ENCODE data around the gene AFG3L2.
"Not testable (repeated sequence)": the region's sequence is repeated elsewhere in the genome, so short reads cannot be mapped to it uniquely, and the experiment has no call there.

The AFG3L2 gene

DNA sequence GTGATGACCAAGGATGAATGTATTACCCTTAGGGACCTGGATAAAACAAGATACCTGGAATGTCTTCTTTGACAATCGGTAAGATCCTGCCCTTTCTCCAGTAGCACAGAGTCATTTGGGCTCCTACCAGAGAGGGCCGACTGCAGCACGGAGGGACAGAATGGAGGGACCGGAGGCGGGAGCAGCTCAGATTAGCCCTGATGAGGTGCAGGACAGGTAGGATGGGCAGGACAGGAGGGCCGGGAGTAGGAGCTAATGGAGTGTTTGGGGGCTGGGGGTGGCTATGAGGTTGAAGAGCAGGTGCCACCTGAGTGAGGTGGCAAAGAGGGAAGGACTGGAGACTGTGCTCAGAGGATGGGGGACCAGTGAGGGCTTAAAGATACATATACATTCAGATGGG, 20.8 kb upstream of the AFG3L2 start:
- DNase-seq (ENCODE audit: low read depth in 2 of 2, low spot score in 1 of 2): no peak

DNA sequence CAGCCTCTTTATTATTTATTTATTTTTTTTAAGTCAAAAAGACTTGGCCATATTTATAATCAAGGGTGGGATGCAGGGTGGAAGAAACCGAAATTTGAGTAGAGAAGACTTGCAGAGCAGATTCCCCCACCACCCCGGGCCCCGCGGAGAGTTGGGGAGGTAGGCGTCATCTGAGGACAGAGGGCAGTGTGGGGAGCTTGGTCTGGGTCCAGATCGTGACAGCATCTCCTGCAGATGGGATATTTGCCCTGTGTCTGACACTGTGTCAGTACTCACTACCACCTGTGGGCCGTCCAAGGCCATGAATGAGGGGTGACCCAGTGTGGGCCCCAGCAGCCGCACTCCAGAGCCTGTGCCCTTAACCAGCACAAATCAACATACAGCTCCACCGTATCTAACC, 20.2 kb upstream of the AFG3L2 start:
- DNase-seq (ENCODE audit: low read depth in 2 of 2, low spot score in 1 of 2): no peak

DNA sequence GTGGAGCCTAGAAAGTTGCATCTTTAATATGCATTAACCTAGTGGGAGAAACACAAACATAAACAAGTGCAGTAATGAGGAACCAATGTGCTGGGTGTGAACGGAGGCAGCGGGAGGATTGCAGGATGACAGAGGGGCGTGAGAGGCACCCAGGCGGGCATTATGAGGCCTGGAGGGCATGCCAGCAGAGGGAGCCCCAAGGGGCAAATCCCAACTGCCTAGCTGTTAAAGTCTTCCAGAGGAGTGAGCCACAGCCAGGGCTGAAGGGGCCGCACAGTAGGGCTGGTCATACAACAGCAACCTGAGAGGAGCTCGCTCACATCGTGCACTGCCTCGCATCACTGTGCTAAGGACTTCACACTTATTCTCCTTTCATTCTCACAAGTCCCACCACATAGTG, 17.4 kb upstream of the AFG3L2 start:
- no peak for DNase-seq (ENCODE audit: low read depth in 2 of 2, low spot score in 1 of 2)

DNA sequence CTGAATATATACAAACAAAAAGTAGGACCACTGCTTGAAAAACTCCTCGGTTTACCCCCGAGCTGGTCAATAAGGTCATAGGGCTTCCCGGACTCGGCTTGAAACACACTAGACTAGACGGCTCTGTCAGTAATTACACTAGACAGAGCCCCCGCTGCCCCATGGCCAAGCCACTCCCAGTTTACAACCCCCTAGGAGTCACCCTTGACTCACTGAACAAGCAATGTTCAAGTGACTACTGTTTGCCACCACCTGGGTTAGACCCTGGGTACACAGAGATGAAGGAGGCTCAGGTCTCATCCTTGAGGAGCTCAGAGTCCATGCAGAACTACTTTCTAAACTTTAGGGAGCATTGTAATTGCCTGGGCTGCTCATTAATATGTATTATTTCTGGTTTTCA, 17.0 kb upstream of the AFG3L2 start:
- no peak for DNase-seq (ENCODE audit: low read depth in 2 of 2, low spot score in 1 of 2)

DNA sequence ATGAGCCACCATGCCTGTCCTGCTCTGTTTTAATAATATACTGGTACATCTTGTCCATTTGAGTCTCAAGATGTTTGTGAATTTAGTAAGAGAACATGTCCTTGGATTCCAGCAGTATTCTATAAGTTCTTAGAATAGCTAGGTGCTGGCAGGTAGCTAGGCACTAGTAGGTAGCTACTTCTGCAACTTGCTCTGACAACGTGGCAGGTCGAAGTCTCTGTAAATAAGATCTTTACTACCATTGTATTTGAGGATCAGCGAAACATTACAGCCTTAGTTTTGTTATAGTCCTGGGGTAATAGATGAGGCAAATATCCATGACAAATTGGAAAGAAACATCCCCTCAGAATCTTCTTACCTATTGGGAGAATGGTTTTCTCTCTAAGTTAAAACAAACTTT, 16.5 kb upstream of the AFG3L2 start:
- DNase-seq (ENCODE audit: low read depth in 2 of 2, low spot score in 1 of 2): no peak

DNA sequence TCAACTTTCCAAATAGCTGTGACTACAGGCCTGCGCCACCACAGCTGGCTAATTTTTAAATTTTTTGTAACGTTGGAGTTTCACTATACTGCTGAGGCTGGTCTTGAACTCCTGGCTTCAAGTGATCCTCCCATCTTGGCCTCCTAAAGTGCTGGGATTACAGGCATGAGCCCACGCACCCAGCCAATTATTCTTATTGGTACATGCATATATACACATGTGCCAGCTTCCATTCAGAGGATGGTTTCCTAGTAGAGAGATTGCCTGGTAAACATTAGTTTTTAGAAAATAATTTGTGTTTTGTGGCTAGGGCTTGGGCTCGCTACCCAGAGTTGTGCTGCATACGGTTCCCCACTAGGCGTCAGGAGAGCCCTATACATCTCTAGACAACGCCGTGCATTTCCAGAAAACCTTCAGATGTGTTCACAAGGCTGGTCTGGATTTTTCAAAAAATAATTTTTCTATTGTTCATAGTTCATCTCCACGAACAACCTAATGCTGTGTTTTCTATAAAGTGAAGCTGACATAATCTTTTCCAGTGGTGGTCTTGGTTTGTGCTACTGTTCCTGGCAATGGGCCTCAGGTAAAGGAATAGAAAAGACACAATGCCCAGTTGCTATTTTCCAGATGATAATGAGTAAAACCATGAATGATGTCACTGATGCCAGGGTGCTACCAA, 14.6 kb upstream of the AFG3L2 start:
- DNase-seq (ENCODE audit: low read depth in 2 of 2, low spot score in 1 of 2): no peak

DNA sequence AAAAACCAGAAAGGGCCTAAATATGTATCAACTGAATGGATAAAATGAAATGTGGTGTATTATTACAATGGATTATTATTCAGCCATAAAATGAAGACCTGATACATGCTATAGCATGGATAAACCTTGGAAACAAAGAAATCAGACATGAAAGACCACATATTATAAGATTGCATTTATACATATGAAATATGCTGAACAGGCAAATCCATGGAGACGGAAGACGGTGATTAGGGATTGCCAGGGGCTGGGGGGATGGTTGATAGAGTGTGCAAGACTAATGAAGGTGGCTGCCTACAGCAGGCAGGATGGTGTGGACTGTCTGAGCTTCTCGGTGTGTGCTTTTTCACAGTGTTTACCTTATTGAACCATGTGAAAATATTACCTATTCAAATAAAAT, 11.4 kb upstream of the AFG3L2 start:
- DNase-seq (ENCODE audit: low read depth in 2 of 2, low spot score in 1 of 2): no peak

DNA sequence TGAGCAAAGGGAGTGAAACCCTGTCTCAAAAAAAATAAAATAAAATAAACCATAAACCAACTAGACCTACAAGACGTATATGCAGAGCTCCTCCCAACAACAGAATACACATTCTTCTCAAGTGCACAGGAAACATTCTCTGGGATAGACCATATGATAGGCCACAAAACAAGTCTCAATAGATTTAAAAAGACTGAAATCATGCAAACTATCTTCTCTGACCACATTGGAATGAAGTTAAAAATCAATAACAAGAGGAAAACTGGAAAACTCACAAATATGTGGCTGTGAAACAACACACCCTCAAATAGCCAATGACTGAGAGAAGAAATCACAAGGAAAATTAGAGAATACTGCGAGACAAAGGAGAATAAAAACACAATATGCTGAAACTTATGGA, 7.2 kb upstream of the AFG3L2 start:
- no peak for DNase-seq (ENCODE audit: low read depth in 2 of 2, low spot score in 1 of 2)

DNA sequence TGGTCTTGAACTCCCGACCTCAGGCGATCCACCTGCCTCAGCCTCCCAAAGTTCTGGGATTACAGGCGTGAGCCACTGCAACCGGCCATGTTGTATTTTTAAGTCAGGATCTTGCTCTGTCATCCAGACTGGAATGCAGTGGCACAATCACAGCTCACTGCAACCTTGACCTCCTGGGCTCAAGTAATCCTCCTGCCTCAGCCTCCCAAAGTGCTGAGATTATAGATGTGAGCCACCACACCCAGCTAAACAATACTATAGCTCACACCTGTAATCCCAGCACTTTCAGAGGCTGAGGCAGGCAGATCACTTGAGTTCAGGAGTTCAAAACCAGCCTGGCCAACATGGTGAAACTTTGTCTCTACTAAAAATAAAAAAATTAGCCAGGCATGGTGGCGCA, 6.7 kb upstream of the AFG3L2 start:
- DNase-seq (ENCODE audit: low read depth in 2 of 2, low spot score in 1 of 2): not testable (repeated sequence)

DNA sequence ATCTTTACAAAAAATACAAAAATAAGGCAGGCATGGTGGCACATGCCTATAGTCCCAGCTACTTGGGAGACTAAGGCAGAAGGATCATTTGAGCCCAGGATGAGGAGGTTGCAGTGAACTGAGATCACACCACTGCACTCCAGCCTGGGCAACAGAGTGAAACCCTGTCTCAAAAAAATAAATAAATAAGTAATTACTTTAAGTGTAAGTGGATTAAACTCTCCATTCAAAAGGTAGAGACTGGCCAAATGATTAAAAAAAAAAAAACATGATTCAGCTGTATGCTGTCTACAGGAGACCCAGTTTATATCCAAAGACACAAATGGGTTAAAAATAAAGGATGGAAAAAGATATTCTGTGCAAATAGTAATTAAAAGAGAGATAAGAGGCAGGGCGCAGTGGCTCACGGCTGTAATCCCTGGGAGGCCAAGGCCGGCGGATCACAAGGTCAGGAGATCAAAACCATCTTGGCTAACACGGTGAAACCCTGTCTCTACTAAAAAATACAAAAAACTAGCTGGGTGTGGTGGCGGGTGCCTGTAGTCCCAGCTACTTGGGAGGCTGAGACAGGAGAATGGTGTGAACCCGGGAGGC, 5.3 kb upstream of the AFG3L2 start:
- DNase-seq (ENCODE audit: low read depth in 2 of 2, low spot score in 1 of 2): not testable (repeated sequence)

DNA sequence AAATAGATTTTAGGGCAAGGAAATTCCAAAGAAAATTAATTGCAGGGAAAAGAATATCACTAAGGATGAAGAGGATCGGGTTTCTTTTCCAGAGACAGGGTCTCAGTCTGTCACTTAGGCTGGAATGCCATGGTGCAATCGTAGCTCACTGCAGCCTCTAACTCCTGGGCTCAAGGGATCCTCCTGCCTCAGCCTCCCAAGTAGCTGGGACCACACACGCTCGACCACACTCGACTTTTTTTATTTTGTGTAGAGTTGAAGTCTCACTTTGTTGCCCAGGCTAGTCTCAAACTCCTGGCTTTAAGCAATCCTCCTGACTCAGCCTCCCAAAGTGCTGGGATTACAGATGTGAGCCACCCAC, 1.2 kb upstream of the AFG3L2 start:
- DNase-seq (ENCODE audit: low read depth in 2 of 2, low spot score in 1 of 2): not testable (repeated sequence)

DNA sequence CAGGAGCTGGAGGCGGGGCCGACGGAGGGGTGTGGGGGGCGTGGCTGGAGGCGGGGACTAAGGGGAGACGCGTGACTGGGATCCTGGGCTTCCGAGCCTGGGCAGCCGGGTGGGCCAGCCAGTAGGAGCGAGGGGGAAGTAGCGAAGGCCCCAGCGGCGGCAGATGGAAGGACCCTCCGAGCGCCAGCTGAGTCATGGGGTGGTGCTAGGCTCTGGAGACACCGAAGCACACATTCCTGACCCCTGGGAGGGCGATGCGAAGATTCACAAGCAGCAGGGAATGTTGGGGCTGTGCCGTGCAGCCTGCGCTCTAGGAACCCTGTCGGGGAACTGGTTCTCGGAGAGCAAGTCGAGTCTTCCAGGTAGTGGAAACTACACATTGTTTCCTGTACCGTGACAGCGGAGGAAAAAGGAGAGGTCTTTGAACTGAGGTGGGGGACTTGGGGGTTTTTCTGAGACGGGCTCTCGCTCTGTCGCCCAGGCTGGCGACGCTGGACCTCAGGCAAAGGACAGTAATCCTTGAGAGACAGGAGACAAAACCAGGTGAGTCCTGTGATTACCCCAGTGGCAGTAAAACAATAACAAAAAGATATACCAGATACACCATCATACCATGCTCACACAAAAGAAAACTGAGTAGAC, 650 bp upstream of the AFG3L2 start:
- no peak for DNase-seq (ENCODE audit: low read depth in 2 of 2, low spot score in 1 of 2)

DNA sequence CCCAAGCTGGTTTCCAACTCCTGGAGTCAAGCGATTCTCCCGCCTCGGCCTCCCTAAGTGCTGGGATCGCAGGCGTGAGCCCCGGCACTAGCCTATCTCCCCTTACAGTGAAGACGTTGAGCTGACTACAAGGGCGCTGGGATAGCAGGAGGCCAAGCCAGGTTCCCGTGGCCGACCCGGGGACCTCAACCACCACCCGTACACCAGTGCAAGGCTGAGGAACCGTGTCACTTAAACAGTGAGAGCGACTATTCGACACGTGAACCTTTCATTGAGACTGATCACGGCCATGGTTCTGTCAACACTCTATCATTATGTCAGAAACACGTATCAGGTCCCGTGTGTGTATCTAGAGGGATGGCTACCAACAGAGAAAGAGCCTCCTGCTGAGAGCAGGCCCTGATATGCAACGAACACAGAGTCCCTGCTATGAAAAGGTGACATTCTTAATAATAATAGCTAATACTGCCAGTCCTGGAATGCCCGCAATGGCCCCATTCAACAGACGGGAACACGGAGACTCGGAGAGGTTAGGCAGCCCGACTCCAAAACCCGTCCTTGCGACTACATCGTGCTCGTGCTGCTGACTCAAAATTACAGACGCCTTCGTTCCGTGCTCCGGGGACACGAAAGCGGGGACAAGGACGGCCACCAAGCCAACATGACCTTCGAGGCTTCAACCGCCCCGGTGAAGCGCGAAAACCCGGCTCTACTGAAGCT, 833 bp downstream of the AFG3L2 start:
- no peak for DNase-seq (ENCODE audit: low read depth in 2 of 2, low spot score in 1 of 2)

DNA sequence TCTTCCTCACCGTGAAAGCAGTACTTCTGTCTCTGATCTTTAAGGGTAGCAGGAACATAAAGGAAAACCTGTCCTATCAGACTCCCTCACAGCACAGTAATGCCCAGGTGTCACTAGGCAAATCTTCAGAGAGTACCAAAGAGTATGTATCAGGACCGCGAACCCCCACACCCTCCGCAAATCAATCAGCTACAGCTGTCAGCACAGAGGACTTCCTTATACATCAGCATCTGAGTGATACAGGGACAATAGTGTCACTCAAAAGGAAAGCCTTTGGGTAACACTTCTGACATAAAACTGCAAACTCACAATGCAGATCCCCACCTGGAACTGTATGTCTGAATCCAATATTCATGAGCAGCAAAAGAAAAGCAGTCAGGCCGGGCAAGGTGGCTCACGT, 2.6 kb downstream of the AFG3L2 start:
- DNase-seq (ENCODE audit: low read depth in 2 of 2, low spot score in 1 of 2): no peak

DNA sequence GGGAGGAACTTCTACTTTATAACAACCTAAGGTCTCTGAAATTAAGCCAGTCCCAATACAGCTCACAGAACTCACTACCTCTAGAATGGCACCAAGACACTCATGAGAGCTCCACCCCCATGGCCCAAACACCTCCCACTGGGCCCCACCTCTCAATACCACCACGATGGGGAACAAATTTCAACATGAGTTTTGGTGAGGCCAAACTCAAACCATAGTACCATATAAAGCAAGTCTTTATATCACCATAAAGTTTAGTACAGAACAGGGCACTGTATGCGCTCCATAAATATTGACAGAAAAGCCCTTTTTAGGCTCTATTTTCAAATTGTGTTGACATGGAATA, 3.3 kb downstream of the AFG3L2 start:
- no peak for DNase-seq (ENCODE audit: low read depth in 2 of 2, low spot score in 1 of 2)

DNA sequence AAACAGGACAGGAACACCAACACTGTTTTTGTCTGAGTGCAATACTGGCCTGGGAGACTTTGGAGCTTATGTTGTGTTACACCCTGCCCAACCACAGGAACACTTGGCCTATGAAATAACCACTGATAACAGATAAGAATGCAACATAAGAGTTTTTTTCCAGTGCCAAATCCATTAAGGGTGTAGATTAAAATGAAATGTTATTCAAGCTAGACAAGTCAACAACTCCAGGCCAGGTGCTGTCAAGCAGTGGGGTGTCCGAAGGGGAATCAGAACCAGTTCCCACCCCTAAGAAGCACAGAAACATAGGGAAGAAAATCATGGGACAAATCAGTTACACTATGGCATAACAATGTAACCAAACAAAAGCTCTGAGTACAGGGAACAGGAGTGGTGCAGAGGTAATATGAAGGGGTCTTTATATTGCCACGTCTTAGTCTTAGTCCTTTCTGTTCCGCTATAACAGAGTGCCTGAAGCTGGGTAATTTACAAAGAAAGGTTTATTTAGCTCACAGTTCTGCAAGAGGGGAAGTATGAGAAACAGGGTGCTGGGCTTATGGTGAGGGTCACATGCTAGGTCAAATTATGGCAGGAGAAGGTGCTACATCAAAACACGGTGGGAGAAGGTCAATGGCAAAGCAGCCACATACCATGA, 3.8 kb downstream of the AFG3L2 start:
- DNase-seq (ENCODE audit: low read depth in 2 of 2, low spot score in 1 of 2): no peak

DNA sequence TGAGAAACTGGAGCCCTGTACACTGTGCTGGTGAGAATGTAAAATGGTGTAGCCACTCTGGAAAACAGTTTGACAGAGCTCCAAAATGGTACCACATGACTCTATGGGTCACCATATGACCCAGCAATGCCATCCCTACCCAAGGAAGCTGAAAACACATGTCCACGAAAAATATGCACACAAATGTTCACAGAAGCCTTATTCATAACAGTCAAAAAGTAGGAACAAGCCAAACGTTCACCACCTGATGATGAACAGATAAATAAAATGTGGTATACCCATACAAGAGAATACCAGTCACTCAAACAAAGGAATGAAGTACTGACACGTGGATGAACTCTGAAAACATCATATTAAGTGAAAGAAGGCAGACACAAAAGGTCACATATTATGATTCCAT, 4.6 kb downstream of the AFG3L2 start:
- no peak for DNase-seq (ENCODE audit: low read depth in 2 of 2, low spot score in 1 of 2)

DNA sequence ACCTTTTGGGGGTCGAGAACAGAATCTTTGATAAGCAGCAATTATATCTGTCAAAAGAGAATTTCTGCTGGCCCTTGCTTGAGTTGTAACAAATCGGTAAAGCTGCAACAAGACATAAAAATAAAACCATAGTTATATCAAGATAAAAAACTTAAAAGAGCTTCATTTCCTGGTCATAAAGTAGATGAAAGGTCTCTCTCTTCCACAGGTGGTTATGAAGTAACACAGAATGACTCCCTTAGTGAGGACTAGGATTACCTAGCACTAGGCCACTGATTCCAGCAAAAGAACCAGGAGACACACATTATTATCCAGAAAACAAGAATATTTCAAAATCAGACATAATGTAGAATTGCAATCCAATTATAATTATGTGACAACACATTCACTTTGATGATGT, 5.4 kb downstream of the AFG3L2 start:
- no peak for DNase-seq (ENCODE audit: low read depth in 2 of 2, low spot score in 1 of 2)

DNA sequence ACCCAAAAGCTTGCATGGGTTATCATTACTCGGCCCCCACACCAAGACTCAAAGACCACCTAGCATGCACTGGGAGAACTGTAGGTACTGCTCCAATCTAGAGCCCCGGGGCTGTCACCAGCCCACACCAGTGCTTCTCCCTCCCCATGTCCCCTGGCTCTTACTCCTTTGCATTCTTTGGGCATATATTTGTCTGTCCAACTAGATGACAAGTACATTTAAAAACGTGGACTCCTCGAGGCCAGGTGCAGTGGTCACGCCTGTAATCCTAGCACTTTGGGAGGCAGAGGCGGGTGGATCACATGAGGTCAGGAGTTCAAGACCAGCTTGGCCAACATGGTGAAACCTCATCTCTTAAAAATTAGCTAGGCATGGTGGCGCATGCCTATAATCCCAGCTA, 7.8 kb downstream of the AFG3L2 start:
- no peak for DNase-seq (ENCODE audit: low read depth in 2 of 2, low spot score in 1 of 2)

DNA sequence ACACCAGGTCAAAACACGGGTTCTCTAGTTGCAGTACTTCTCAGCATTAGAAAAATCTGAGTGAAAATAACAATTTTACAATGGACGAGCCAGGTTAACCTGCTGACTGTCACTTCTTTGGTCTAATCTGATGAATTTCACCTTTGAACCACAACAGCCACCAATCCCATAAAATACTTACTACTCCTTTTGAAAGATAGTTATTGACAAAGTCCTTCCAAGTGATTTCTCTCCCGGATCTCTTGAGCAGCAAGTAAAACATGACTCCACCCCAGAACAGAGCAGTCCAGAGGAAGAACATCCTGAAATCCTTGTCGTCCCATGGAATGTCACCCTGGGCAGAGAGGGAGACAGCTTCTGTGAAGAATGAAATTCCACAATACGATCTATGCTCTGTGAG, 10.2 kb downstream of the AFG3L2 start:
- no peak for DNase-seq (ENCODE audit: low read depth in 2 of 2, low spot score in 1 of 2)

DNA sequence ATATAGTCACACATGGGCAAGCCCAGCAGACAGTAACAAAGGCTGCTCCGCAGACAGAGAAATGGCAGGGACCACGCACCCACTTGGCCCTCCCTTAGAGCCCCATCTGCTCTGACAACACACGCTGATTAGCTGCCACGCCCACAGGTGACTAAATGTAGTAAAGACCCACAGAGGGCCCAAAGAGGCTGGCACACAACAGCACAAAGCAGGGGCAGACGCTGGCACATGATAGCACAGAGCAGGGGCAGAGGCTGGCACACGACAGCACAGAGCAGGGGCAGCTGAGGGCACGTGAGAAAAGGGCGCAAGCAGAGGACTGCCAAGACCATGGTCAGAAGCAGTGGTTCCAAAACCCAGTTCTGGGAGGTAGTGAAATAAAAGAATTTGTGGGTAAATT, 10.6 kb downstream of the AFG3L2 start:
- no peak for DNase-seq (ENCODE audit: low read depth in 2 of 2, low spot score in 1 of 2)

All from stimulated activated CD8-positive, alpha-beta memory T cell treated with anti-CD3 and anti-CD28 coated beads, Interleukin-4, amount 100 ng/mL, for 4 hours (primary cell).